A204.1 (cell line): ENCODE measurements around the gene MRPL38.

Experiments
- FAIRE-seq: peaks from 2 replicates; lab custom pipeline; 2012; peaks lifted over from hg19 to GRCh38; lab: Jason Lieb, UNC

The MRPL38 gene

DNA sequence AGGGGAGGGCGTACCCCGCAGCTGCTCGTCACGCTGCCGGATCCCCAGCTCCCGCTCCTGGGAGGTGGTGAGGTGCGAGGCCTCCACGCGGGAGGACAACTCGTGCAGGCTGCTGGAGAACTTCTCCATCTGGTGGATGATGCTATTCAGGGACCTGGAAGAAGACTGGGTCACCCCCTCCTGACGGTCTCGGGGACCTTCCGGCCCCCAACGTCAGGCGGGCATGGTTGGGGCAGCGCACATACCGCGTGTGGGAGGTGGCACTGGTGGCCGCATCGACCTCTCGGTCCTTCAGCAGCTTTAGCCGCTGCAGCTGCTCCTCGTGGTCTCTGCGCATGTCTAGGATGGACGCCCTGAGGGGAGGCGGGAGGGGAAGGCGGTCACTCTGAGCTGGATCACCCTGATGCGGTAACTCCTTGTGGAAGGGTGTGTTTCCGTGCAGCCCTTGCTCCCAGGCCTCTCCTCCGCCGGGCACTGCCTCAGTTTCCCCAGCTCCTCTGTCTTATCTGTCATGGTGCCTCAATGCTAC is 13.3 kb upstream of the MRPL38 start:
- no peak for FAIRE-seq

DNA sequence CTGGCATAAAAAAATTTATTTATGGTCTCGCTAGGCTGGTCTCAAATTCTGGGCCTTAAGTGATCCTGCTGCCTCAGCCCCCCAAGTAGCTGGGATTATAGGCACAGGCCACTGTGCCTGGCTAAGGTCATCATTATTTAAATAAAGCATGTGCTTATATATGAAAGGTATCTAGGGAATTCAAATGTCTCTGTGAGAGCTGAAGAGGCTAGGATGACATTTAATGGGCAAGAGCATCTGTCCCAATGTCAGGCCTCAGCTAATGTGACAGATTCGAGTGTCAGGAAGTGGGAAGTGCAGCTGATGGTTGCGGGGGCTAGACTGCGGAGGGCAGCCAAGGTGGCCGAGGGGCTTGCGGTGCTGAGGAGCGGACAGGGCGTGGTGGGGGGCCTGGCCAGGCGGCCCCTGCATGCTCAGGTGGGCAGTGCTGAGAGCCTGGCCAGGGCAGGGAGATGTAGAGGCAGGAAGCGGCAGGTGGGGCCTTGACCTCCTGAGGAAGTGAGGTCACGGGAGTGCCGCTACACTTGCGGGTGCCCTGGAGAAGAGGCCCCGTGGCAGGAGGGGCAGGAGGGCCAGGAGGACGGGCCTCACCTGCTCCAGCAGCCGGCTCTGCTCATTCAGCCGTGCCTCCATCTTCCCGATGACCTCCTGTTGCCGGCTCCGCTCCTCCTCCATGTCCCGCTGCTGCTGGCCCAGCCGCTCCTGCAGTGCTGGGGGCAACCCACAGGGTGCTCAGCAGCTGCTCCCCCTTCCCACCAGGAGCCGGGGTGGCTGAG is 12.6 kb upstream of the MRPL38 start:
- FAIRE-seq: no peak

DNA sequence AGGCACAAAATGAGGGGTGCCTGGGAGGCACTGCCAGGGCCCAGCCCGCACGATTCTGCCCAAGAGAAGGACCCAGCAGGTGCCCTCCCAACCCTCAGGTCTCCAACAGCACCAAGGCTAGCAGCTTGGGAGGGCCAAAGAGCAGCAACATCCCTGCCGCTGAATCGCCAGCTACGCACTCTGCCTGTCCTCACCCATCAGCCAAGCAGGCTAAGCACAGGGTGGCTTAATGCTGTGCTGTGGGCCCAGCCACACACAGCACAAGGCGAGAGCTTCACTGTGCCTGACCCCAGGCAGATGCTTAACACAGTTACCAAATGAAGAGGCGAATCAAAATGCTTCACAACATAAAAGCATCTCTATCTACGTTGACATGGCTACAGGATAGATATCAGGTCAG is 10.6 kb upstream of the MRPL38 start:
- no peak for FAIRE-seq

DNA sequence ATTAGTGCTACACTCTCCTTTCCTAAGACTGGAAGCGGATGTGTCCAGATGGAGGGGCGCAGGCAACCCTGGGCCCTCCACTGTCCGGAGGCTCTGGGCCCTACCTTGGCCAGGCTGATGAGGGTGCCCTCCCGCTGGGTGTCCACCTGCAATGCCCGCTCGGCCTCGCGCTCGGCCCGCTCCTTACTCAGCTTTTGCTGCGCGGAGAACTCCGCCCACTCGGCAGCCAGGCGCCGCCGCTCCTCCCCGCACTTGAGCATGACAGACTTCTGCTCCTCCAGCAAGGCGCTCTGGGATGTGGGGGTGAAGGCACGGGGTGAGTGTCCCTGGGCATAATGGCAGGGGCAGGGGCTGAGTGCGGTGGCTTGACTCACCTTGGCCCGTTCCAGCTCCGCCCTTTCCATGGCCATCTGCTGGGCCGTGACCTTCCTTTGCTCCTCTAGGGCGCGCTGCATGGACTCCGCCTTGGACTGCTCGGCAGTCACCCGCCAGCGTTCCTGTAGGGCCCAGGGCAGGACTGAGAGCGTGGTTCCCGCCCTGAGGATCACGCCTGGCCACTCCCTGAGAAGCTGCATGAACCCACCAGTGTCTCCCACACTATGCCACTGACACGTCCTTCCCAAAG is 10.1 kb upstream of the MRPL38 start:
- FAIRE-seq: no peak

DNA sequence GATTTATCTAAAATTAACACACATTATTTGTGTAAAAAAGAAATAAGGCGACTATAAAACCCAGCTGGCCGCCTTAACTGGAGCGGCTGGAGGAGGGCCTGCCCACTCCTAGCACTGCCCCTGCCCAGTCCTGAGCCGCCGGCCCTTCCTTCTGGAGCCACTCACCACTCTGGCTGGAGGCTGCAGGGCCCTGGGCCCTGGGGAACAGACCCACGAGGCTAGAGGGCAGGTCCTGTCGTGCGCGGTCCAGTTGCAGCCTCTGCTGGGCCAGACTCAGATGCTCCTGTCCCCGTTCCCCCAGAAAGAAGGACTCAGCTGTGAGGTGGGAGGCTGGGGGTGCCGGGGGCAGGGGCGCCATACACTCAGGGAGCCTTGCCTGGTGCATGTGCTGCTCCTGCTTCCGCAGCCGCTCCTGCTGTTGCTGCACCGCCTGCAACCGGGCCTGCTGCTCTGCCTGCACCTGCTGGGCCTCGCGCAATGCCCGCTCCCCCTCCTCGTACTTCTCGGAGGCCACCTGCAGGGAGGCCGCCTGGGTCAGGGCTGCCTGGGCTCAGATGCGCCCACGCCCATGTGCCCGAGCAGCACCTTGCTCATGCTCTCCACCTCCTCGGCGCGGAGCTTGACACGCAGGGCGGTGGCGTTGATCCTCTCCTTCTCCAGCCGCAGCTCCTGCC is 9.0 kb upstream of the MRPL38 start:
- no peak for FAIRE-seq

DNA sequence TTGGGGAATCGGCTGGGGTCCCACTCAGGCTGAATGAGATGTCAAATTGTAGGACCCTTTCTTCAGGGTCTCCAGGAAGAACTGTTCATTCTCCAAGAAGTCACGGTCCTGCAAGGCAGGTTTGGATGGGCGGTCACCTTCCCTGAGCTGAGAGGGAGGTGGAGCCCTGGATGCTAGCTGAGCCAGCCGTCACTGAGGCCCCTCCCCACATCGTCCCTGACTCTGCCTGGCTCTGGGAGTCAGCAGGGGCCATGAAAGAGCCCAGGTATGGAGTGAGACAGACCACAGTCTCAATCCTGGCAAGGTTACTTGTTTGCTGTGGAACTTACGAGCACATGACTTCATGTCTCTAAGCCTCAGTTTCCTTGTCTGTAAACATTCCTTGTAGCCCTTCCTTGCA is 6.0 kb upstream of the MRPL38 start:
- FAIRE-seq: no peak

DNA sequence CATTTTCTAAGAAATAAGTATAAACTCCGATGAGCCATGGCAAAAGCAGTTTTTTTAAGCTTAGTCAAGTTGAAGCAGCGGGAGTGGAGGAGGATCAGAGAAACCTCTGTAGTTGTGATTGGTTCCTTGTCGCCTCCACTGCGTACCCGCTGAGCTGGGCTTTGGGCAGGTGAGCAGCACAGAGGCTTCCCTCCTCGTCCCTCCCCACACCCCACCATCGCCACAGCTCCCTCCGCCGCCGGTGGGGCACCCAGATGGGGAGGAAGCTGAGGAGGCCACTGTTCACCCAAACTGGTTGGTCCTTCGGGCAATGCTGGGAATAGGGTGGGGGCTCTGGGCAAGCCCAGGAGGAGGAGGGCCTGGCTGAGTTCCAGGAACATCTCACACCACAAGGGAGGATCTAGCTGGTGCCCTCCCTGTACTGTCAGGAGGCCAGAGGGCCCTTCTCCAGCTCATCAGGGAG is 5.2 kb upstream of the MRPL38 start:
- no peak for FAIRE-seq

DNA sequence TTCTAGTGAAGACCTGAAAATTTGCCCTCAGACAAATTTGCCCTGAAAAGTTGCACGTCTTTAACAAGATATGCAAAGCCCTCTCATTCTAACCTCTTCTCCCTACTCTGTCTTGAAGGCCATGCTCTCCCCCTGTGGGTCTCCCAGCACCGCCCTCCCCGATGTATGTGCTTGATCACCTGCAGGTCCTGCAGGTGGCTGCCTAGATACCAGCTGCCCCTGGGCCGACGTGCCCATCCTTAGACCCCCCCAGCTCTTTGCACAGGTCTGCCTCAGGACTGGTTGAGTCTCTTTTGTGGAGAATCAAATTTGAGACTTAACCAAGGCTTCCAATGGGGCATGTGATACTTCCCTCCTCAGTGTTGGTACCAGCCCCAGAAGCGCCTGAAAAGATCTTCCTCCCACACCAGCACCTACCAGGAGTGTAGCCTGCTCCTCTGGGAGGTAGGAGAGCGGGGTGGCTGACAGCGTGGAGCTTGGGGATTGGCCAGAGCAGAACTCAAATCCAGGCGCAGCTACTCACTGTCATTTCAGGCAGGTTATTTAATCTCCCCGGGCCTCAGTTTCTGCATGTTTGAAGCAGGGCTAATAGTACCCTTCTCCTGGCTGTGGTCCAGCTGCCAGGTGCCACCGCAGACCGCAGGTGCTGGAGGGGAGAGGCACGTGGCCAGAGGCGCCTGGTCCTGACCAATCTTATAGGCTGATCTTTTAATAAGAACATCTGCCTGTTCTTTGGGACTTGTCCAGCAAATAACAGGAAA is 4.5 kb upstream of the MRPL38 start:
- FAIRE-seq: no peak

DNA sequence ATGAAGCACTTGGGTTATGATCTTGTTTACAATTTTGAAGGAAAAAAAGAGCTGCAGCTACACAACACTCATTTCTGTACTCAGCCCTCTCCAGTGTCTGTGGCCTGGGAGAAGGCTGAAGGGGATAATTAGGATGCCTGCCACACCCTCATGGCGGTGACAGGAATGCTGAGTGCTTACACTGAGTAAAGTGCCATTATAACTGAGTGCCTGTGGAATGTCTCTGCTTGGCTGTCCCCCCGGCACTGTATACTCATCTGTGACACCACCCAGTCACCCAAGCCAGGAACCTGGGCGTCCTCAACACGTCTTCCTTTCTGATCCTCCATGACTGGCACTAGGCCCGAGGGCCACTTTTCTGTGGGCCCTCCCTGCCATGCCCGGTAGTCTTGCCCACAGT is 3.5 kb upstream of the MRPL38 start:
- FAIRE-seq: no peak

DNA sequence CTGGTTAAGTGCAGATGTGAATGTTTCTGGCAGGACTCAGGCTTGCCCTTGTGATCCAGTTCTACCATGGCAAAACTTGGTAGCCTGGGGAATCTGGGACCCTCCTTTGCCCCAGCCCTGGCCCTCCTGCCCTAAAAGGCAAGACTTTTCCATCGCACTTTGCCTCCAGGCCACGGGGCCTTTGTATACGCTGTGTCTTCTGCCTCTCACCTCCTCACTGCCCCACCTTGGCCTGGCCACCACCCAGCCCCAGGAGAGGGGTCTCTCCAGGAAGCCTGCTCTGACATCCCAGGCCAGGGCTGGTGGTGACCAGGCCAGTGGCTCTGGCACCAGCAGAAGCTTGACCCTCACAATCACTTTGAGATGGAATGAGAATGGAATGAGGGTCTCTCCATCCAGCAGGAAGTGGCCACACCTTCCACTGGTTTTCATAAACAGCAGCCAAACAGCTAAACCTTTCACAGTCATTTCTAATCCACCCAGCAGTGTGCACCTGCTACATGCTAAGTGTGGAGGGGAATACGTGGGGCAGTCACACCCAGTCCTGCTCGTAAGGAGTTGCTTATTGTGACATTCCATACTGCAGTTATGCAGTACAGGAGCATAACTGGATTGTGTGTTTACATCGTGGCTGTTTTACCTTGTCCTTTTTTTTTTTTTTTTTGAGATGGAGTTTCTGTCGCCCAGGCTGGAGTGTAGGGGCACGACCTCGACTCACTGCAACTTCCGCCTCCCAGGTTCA is 1.6 kb upstream of the MRPL38 start:
- no peak for FAIRE-seq

DNA sequence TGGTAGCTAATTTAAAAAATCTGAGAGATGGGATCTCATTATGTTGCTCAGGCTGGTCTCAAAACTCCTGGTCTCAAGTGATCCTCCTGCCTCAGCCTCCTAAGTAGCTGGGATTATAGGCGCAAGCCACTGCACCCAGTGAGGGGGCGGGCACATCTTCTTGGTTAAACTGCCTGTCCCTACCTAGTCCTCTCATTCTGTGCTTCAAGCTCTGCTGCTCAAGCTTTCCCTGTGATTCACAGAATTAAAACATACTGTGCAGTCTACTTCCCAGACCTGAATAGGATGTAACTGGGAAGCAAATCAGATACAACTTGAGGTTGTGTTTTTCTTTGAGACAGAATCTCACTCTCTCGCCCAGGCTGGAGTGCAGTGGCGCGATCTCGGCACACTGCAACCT is 2.3 kb downstream of the MRPL38 start:
- no peak for FAIRE-seq

DNA sequence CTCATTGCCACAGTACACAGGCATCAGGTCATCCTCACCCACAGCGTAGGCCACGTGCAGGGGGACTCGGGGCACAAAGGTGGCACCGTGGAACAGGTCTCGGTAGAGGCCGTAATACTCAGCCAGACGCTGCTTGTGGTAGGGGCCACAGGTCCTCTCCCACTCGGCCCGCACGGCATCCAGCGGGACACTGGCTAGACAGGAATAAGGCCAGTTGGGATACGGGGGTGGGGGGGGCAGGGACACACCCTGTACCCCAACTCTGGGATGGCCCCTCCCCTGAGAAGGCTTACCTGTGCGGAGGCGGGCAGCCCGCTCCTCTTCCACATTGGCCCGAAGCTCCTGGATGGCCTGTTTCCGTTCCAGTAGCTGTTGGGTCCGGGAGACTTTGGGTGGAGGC is 3.0 kb downstream of the MRPL38 start:
- FAIRE-seq: no peak

DNA sequence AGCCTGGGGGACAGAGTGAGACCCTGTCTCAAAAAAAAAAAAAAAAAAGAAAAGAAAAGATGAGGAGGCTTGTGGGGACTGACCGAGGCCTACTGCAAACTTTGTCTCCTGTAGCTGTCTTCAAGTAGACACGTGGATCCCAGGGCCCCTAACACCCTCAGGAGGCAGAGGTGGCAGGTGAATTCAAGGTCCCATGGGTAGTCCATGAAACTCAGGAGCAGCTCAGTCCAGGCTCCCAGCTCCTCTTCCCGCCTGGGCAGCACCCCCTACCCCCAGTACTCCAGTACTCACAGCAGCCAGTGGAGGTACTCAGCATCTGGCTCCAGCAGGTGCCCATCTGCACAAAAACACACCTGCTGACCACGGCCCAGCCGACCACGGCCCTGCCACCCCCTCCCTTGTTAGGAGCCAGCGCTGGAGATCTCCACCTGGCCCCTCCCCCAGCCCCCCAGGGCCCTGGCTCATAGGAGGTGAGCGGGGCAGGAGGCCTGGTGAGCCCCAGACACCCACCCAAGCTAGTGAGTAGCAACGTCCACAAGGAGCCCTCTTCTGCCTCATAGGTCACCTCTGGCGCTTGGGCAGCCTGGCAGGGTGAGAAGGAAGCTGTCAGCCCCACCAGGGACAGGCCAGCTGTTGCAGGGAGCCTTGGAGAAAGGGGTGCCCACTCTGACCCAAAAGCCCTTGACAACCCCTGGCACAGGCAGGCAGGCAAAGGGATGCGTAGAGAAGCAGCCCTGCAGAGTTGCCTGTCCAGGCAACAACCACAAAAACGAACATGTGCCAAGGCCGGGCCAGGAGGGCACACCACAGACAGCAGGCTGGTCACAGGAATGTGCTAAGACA is 3.8 kb downstream of the MRPL38 start:
- FAIRE-seq: no peak

DNA sequence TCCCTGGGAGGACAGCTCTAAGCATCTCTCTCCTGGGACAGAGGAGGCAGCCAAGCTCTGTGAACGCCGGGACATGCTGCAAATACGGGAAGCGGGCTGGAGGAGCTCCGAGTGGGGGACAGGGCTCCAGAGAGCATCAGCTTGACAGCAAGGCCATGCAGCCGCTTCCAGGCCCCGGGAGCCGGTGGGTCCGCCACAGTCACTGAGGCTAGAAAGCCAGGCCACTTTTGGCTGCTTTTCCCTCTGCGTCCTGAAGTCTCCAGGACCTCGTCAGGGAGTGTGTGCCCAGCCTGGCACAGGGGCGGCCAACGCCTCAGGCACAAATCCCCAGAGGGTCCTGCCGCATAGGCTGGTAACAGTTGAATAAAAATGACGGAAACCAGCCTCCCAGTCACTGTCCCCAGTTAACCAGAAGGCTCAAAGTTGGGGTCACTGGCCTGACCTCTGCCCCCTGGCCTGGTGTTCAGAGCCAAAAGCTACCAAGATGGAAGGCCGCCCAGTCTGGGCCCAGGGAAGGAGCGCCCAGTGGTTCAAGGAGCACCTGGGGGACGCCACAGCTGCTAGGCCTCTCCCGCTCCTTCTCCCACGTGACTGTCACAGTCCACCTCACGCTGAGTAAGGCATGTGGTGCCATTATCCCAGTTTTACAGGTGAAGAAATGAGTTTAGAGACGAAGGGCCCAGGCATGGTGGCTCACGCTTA is 4.8 kb downstream of the MRPL38 start:
- no peak for FAIRE-seq

DNA sequence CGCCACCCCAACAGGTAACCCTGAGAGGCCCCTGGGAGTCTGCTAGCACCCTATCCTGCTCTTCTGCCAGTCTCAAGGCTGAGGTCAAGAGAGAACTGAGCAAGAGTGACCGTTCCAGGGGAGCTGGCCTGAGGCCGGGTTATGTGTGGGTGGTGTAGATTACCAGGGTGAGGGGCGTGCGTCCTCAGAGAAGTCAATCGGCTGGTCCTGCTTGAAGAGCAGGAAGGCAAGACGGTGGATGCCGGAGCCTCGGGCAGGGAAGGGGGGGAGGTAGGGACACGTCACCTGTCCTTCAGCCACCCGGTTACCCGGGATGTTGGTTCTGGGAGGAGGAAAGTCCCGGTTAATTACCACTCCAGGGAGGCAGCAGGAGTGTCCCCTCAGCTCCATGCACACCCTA is 5.3 kb downstream of the MRPL38 start:
- no peak for FAIRE-seq

DNA sequence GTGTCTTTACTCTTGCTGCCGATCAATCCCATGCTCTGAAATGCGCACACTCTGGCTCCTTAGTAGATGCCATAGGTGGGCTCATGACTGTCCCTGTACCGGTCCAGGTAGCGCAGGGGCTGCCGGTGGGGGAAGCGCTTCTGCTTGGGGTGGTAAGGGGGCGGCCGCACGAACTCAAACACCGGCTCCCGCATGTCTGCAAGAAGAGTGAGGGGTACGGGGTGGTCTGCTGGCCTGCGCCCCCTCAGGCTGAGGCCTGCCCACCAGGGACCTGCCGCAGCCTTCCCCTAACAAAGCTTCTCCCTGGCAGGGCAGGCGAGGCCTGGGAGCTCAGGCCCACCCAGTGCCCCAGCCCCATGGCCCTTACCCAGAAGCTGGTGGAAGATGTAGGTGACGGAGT is 5.9 kb downstream of the MRPL38 start:
- no peak for FAIRE-seq

DNA sequence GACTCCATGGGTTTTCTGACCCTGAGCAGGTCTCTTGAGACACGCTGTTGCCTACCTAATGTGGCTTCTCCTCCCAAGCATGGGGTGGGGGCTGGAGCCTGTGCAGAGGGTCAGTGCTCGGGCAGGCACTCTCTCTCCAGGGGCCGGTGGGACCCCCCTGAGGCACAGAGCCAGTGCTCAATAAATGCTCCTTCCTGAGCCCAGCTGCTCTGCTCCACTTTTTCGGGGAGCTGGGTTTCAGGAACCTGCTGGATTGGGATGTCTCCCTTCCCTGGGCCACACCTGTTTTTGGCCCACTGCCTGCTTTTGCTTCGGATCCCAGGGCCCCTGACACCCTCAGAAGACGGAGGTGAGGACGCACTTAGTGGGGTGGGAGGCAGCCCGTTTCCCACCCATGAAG is 6.6 kb downstream of the MRPL38 start:
- no peak for FAIRE-seq

DNA sequence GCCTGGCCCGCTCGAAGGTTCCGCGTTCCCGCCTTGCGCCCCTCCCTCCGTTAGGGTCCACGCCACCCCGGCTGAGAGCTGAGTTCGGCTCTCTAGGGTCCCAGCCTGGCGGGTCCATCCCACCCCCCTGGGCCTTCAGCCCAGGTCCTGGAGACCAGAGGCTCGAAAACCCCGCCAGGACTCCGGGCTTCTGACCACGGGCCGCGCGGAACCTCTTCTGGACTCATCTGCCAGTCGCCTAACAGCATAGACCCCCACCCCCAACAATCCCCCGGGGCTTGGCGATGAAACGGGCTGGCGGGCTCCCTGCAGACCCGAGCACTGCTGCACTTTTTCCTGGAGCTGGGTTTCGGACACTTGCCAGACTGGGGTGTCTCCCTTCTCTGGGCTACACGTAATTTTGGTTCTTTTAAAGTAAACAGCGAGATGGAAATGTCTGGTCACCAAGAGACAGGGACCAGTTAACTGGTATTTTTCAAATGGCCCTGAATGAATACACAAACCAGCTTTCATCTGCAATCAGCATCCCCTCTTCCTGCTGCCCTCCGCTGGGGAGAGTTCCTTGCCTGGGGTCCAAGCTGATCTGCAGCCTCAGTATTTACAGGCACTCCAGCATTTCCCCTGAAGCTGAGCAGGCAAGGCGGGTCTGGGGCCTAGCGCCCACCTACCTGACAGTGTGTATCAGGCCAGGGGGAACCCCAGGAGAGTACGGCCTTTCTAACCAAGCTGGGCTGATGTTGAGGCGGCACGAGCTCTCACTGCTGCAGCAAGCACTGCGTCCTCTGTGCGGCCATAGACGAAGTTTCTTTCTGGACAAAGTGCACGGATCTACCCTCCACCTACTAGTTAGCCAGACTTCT is 7.3 kb downstream of the MRPL38 start:
- no peak for FAIRE-seq
